HepG2 (cell line): ENCODE results near the gene USP36.

Source experiments
- ATF7 ChIP-seq, 2 experiments: fragments of 450-650 bp in 1 of 2; sonication (generic) in 1 of 2; formaldehyde crosslinking in 1 of 2; IDR thresholded peaks; 2 replicates each; pipeline versions ENCODE4 v1.4.0 to v1.6.1; 2016 to 2020; ENCODE audit warnings: antibody characterized with exemption in 1 of 2, mild to moderate bottlenecking in 1 of 2, missing genetic modification reagents in 1 of 2
- KIAA2018 ChIP-seq: sonication (generic); formaldehyde crosslinking; IDR thresholded peaks from 2 replicates; pipeline ENCODE4 v1.5.0; 2020; ENCODE audit warnings: mild to moderate bottlenecking, missing genetic modification reagents, borderline replicate concordance
- NR1H2 ChIP-seq: sonication (generic); formaldehyde crosslinking; IDR thresholded peaks from 2 replicates; pipeline ENCODE4 v1.8.1; 2022; ENCODE audit warnings: low read depth, missing genetic modification reagents, borderline replicate concordance
- TF ChIP-seq, protein P1 (sequence below): sonication (generic); formaldehyde crosslinking; IDR thresholded peaks from 2 replicates; pipeline ENCODE4 v1.5.0; 2020; ENCODE audit warnings: mild to moderate bottlenecking, missing genetic modification reagents, moderate library complexity

- TF ChIP-seq, protein P1, sequence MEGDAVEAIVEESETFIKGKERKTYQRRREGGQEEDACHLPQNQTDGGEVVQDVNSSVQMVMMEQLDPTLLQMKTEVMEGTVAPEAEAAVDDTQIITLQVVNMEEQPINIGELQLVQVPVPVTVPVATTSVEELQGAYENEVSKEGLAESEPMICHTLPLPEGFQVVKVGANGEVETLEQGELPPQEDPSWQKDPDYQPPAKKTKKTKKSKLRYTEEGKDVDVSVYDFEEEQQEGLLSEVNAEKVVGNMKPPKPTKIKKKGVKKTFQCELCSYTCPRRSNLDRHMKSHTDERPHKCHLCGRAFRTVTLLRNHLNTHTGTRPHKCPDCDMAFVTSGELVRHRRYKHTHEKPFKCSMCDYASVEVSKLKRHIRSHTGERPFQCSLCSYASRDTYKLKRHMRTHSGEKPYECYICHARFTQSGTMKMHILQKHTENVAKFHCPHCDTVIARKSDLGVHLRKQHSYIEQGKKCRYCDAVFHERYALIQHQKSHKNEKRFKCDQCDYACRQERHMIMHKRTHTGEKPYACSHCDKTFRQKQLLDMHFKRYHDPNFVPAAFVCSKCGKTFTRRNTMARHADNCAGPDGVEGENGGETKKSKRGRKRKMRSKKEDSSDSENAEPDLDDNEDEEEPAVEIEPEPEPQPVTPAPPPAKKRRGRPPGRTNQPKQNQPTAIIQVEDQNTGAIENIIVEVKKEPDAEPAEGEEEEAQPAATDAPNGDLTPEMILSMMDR (CRISPR knock-in tag), result no peak
- TF ChIP-seq ATF7 (IDR thresholded peaks at IDR 0.05) (no peak), ATF7 (CRISPR knock-in tag; IDR thresholded peaks at IDR 0.05) (no peak), KIAA2018 (no peak), NR1H2 (no peak)
Measured at GRCh38 chr17:78805301-78805700, 35.3 kb downstream of the USP36 start.
